Effector memory CD8-positive, alpha-beta T cell (primary cell): ENCODE measurements around the gene AP5S1.
"Not testable (repeated sequence)": the region's sequence is repeated elsewhere in the genome, so short reads cannot be mapped to it uniquely, and the experiment has no call there.

Experiments used
- ATAC-seq: fragments of 150-1000 bp; cut with Tn5 transposase; replicated peaks from 2 replicates; pipeline ENCODE4 v1.10.0; 2021; ENCODE audit warnings: mild to moderate bottlenecking, moderate library complexity
- DNase-seq, 3 experiments: peaks; one replicate each; pipeline ENCODE4 v3.0.0; 2021
- H3K27ac Mint-ChIP-seq, 2 donors: one replicate each; pipeline ENCODE4 v1.8.0; 2022; ENCODE audit warnings: mild to moderate bottlenecking in 2 of 2, mixed read lengths in 2 of 2, moderate library complexity in 2 of 2
- H3K27me3 Mint-ChIP-seq, 2 donors: one replicate each; pipeline ENCODE4 v1.8.0; 2022; ENCODE audit warnings: mixed read lengths in 2 of 2
- H3K36me3 Mint-ChIP-seq: one replicate; pipeline ENCODE4 v1.8.0; 2022; ENCODE audit warnings: mild to moderate bottlenecking, moderate library complexity, mixed read lengths; ENCODE audit not compliant: insufficient read depth
- H3K4me1 Mint-ChIP-seq, 2 donors: one replicate each; pipeline ENCODE4 v1.8.0; 2022; ENCODE audit warnings: low read depth in 2 of 2, mixed read lengths in 2 of 2
- H3K4me3 Mint-ChIP-seq, 2 donors: one replicate each; pipeline ENCODE4 v1.8.0; 2022; ENCODE audit warnings: mild to moderate bottlenecking in 2 of 2, mixed read lengths in 2 of 2, moderate library complexity in 2 of 2
- H3K9me3 Mint-ChIP-seq, 2 donors: one replicate each; pipeline ENCODE4 v1.8.0; 2022; ENCODE audit warnings: mixed read lengths in 2 of 2

The AP5S1 gene

GRCh38 chr20:3823881-3824280 is 3.5 kb downstream of the AP5S1 start:
- Mint-ChIP-seq H3K27me3 (no peaks in the 10 kb centered on the region), H3K27ac (peak overlapping the region in 1 of 2 donors; percentile 38), H3K4me1 (peaks cover 19 to 32% of the 10 kb centered on the region in 2 donors), H3K4me3 (no peak overlapping the region), H3K9me3 (no peaks in the 10 kb centered on the region), H3K36me3 (peaks cover 31% of the 10 kb centered on the region)
- ATAC-seq = no peak
- DNase-seq = no peak

DNA sequence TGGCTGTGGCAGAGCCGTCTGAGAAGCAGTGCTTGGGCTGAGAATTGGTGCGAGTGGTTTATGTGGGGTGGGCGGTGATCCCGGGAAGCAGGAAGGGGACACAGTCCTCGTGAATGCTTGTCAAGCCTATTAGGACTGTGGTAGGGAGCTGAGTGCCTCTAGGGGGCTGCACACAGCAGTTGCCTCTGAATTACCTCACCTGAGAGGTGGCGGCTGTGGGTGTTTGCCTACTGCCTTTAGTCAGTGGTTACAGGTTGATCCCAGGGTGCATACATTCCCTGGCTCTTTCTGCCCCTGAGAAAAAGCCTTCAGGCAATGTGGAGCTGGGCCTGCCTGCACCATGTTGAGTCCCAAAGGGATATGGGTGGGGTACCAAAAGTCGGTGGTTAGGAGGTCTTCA is 5.2 kb downstream of the AP5S1 start:
- Mint-ChIP-seq H3K4me1 (peaks cover 11 to 21% of the 10 kb centered on the region in 2 donors), H3K36me3 (peaks cover 28% of the 10 kb centered on the region), H3K9me3 (no peaks in the 10 kb centered on the region), H3K27ac (no peak overlapping the region), H3K4me3 (no peak overlapping the region), H3K27me3 (no peaks in the 10 kb centered on the region)
- ATAC-seq (no peak), DNase-seq (no peak)

- Mint-ChIP-seq H3K36me3 (peaks cover 21% of the 10 kb centered on the region), H3K4me3 (no peak overlapping the region), H3K4me1 (peaks cover 8 to 14% of the 10 kb centered on the region in 2 donors), H3K27ac (peak overlapping the region in 1 of 2 donors; percentile 53), H3K27me3 (no peaks in the 10 kb centered on the region), H3K9me3 (no peaks in the 10 kb centered on the region)
- ATAC-seq (no peak), DNase-seq (no peak)
These were observed 6.1 kb downstream of the AP5S1 start for GRCh38 chr20:3826420-3826819.

DNA sequence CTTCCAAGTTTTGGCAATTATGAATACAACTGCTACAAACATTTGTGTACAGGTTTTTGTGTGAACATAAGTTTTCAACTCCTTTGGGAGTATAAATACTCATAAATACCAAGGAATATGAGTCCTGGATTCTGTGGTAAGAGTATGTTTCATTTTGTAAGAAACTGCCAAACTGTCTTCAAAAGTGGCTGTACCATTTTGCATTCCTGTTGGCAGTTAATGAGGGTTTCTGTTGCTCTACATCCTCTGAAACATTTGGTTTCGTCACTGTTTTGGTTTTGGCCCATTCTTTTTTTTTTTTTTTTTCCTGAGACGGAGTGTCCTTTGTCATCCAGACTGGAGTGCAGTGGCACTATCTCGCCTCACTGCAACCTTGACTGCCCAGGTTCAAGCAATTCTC is 8.5 kb downstream of the AP5S1 start:
- H3K4me1 Mint-ChIP-seq = peaks cover 0 to 7% of the 10 kb centered on the region in 2 donors
- H3K36me3 Mint-ChIP-seq = peaks cover 9% of the 10 kb centered on the region
- H3K4me3 Mint-ChIP-seq = no peak overlapping the region
- ATAC-seq (no peak), DNase-seq (no peak)
- H3K9me3 Mint-ChIP-seq = no peaks in the 10 kb centered on the region
- no peaks in the 10 kb centered on the region for H3K27me3 Mint-ChIP-seq
- H3K27ac Mint-ChIP-seq = peak overlapping the region in 1 of 2 donors; percentile 15

- not testable (repeated sequence) for H3K27me3 Mint-ChIP-seq, H3K27ac Mint-ChIP-seq, H3K9me3 Mint-ChIP-seq, H3K4me3 Mint-ChIP-seq, DNase-seq, H3K4me1 Mint-ChIP-seq, ATAC-seq, H3K36me3 Mint-ChIP-seq
These were observed 9.5 kb downstream of the AP5S1 start for GRCh38 chr20:3829891-3830290.

DNA sequence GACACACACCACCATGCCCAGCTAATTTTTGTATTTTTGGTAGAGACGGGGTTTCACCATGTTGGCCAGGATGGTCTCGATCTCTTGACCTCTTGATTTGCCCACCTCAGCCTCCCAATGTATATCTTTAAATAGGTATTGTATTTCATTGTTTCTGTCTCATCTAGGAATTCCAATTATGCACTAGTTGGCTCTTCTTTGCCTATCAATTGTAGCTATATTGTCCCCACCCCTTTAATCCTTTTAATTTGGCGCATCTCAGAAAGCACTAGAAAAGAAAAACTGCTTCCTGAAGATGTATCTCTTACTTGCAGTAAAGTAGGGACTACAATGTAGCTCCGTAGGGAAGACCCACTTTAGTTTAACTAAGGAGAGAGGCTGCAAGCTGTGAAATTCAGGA is 15.8 kb downstream of the AP5S1 start:
- H3K9me3 Mint-ChIP-seq = no peaks in the 10 kb centered on the region
- H3K36me3 Mint-ChIP-seq = peaks cover 3% of the 10 kb centered on the region
- H3K27ac Mint-ChIP-seq = no peak overlapping the region
- DNase-seq (no peak), ATAC-seq (no peak)
- H3K4me3 Mint-ChIP-seq = no peak overlapping the region
- no peaks in the 10 kb centered on the region for H3K27me3 Mint-ChIP-seq
- peaks cover 0 to 3% of the 10 kb centered on the region in 2 donors for H3K4me1 Mint-ChIP-seq

- Mint-ChIP-seq H3K27ac (no peak overlapping the region), H3K4me3 (no peak overlapping the region), H3K27me3 (no peaks in the 10 kb centered on the region), H3K4me1 (peaks cover 0 to 3% of the 10 kb centered on the region in 2 donors), H3K36me3 (peaks cover 3% of the 10 kb centered on the region), H3K9me3 (no peaks in the 10 kb centered on the region)
- DNase-seq (no peak), ATAC-seq (no peak)
These were observed 19.0 kb downstream of the AP5S1 start for GRCh38 chr20:3839328-3839727.

- H3K4me1 Mint-ChIP-seq, H3K4me3 Mint-ChIP-seq, DNase-seq, ATAC-seq, H3K27ac Mint-ChIP-seq, H3K27me3 Mint-ChIP-seq, H3K9me3 Mint-ChIP-seq, H3K36me3 Mint-ChIP-seq: not testable (repeated sequence)
These were observed 19.9 kb downstream of the AP5S1 start for GRCh38 chr20:3840201-3840600.

DNA sequence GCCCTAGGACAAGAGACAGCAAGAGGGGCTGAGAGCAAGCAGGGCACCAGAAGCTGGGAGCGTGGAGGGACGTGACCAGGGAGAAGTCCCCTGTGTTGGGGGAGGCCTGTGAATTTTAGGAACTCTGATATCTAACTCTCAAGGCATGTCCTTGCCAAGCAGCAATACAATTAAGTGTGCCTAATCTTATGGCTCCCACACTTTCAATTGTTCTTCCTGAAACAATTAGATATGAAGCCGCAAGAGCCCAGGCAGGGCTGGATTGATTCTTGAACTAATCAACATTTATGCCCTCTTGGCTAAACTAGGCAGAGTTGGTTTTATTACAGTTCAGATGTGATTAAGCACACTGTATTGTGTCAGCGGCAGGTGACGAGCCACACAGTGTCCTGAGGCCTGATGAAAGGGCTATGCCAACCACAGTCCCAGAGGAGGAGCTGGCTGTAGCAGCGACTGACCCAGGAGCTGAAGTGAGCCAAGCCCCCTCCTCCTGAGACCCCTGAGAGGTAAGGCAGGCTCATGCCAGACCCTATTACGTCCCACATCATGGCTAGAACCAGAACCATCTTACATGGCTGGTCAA is 22.1 kb downstream of the AP5S1 start:
- ATAC-seq (no peak), DNase-seq (no peak)
- peaks cover 6 to 7% of the 10 kb centered on the region in 2 donors for H3K4me1 Mint-ChIP-seq
- peak overlapping the region in 1 of 2 donors; percentile 35 for H3K27ac Mint-ChIP-seq
- H3K9me3 Mint-ChIP-seq = no peaks in the 10 kb centered on the region
- H3K27me3 Mint-ChIP-seq = no peaks in the 10 kb centered on the region
- H3K4me3 Mint-ChIP-seq = no peak overlapping the region
- H3K36me3 Mint-ChIP-seq = peaks cover 10% of the 10 kb centered on the region

GRCh38 chr20:3843490-3843889 is 23.1 kb downstream of the AP5S1 start:
- ATAC-seq = no peak
- no peak for DNase-seq
- H3K27ac Mint-ChIP-seq = no peak overlapping the region
- H3K4me3 Mint-ChIP-seq = no peak overlapping the region
- H3K4me1 Mint-ChIP-seq = peaks cover 11 to 13% of the 10 kb centered on the region in 2 donors
- no peaks in the 10 kb centered on the region for H3K9me3 Mint-ChIP-seq
- H3K36me3 Mint-ChIP-seq = peaks cover 10% of the 10 kb centered on the region
- H3K27me3 Mint-ChIP-seq = no peaks in the 10 kb centered on the region

GRCh38 chr20:3843990-3844619 is 23.8 kb downstream of the AP5S1 start:
- not testable (repeated sequence) for DNase-seq, H3K27ac Mint-ChIP-seq, H3K27me3 Mint-ChIP-seq, H3K4me3 Mint-ChIP-seq, H3K9me3 Mint-ChIP-seq, ATAC-seq
- Mint-ChIP-seq H3K36me3 (peaks cover 10% of the 10 kb centered on the region), H3K4me1 (peaks cover 13 to 19% of the 10 kb centered on the region in 2 donors)

GRCh38 chr20:3846378-3846739 is 26.0 kb downstream of the AP5S1 start:
- Mint-ChIP-seq H3K36me3 (peaks cover 16% of the 10 kb centered on the region), H3K27ac (peak overlapping the region; percentile 94), H3K4me3 (peak overlapping the region; percentile 88 to 90), H3K4me1 (peaks cover 19% of the 10 kb centered on the region in 2 donors), H3K9me3 (no peaks in the 10 kb centered on the region), H3K27me3 (no peaks in the 10 kb centered on the region)
- DNase-seq = no peak
- ATAC-seq = no peak

DNA sequence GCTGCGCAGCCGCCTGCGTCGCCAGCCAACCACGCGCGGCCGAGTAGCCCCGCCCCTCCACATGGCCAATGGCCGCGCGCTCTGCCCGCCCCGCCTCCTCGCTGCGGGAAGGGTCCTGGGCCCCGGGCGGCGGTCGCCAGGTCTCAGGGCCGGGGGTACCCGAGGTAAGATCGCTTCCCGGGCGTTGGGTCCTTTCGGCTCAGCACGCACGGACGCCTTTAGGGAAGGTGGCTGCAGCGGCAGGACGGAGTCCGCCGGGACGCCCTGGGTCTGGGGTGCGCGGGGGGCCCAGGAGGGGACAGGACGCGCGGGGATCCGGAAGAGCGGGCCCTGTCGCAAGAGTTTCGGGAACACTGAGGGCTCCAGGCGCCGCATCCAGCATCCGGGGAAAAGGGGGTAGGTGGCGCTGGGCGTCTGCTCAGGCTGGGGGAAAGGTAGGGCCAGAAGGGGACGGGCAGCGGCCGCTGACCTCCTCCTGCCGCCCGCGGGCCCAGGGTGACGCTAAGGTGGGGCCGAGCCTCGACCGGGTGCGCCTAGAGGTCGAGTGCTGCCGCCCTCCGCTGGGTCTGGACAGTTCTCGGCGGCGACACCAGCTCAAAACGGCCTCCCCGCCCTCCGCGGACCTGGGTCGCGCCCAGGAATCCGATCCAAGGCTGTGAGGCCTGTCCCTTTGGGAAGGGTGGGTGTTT is 26.5 kb downstream of the AP5S1 start, which contains the start of gene MAVS:
TSS of gene MAVS (plus strand) at position 95 of the 689 bp plus-strand sequence. CDS start 7,791 bp downstream, outside the sequence.
- peak within 1 kb of the TSS; percentile 88 to 90 for H3K4me3 Mint-ChIP-seq
- peak; percentile 77 to 82 (median 81) for DNase-seq
- peaks cover 16% of the 10 kb centered on the region for H3K36me3 Mint-ChIP-seq
- H3K9me3 Mint-ChIP-seq = no peaks in the 10 kb centered on the region
- no peaks in the 10 kb centered on the region for H3K27me3 Mint-ChIP-seq
- ATAC-seq = peak; percentile 93
- H3K4me1 Mint-ChIP-seq = peaks cover 19% of the 10 kb centered on the region in 2 donors
- H3K27ac Mint-ChIP-seq = peak within 1 kb of the TSS; percentile 94
